Measurements from ENCODE around the gene RALGAPA1.

RALGAPA1 gene

DNA sequence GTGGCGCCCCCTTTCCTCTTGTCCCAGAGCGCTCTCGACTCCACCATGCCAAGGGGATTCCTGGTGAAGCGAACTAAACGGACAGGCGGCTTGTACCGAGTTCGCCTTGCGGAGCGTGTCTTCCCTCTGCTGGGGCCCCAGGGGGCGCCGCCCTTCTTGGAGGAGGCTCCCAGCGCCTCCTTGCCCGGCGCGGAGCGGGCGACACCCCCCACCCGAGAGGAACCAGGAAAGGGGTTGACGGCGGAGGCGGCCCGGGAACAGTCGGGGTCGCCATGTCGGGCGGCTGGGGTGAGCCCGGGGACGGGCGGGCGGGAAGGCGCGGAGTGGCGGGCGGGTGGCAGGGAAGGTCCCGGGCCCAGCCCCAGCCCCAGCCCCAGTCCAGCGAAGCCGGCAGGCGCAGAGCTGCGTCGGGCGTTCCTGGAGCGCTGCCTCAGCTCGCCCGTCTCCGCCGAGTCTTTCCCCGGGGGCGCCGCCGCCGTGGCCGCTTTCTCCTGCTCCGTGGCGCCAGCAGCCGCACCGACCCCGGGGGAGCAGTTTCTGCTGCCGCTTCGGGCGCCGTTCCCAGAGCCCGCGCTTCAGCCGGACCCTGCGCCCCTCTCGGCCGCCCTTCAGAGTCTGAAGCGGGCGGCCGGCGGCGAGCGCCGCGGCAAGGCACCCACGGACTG lies 274.8 kb downstream of the RALGAPA1 start:
- Mint-ChIP-seq H3K36me3 (ENCODE audit: low read depth) (no peaks in the 10 kb centered on the region), H3K27me3 (peaks cover 71% of the 10 kb centered on the region), H3K4me3 (peak overlapping the region; percentile 75), H3K4me1 (ENCODE audit: low read depth) (peaks cover 20% of the 10 kb centered on the region), H3K27ac (no peak overlapping the region), H3K9me3 (no peaks in the 10 kb centered on the region)
- intact Hi-C loops (cut with micrococcal nuclease): loop anchor here (5.0 kb wide), 1 partner anchor 153 kb away; no protein-coding TSS in a partner anchor

GRCh38 chr14:35533357-35534207 lies 275.5 kb downstream of the RALGAPA1 start, which contains the start of gene INSM2:
TSS of gene INSM2 (plus strand) at chr14:35534164. CDS start at chr14:35534253, 89 bp downstream.
- peak within 1 kb of the TSS; percentile 75 for H3K4me3 Mint-ChIP-seq
- H3K36me3 Mint-ChIP-seq (ENCODE audit: low read depth): no peaks in the 10 kb centered on the region
- no peak within 1 kb of the TSS for H3K27ac Mint-ChIP-seq
- H3K27me3 Mint-ChIP-seq: peaks cover 78% of the 10 kb centered on the region
- H3K9me3 Mint-ChIP-seq: no peaks in the 10 kb centered on the region
- peaks cover 20% of the 10 kb centered on the region for H3K4me1 Mint-ChIP-seq (ENCODE audit: low read depth)
- intact Hi-C loops (cut with micrococcal nuclease): loop anchor here (5.0 kb wide), 1 partner anchor 154 kb away; no protein-coding TSS in a partner anchor

DNA sequence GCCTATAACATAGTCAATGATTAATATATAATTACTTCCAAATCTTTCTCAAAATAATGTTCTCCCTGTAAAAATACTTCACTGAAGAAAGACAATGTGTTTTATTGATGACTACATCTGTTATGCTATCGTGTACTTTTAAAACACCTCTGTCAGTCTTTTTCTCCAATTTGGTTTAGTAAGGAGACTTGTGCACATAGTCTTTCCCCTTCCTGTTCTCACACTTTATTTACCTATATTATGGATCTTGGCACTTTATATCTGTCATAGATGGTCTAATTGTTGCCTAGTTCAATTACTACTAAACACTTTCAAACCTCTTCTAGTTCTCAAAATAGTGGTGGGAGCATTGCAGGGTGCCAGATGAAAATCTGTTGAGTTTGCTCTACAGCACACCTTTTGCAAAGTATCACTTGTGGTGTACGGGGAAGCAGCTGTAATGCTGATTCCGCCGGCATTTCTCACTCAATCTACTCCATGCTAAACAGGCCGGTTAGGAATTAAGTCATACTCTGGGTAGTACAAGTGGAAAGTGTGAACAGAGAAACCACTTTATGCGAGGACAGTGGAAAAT lies 276.2 kb downstream of the RALGAPA1 start:
- Mint-ChIP-seq H3K4me3 (peak overlapping the region; percentile 75), H3K9me3 (no peaks in the 10 kb centered on the region), H3K27ac (no peak overlapping the region), H3K36me3 (ENCODE audit: low read depth) (no peaks in the 10 kb centered on the region), H3K4me1 (ENCODE audit: low read depth) (peaks cover 20% of the 10 kb centered on the region), H3K27me3 (peaks cover 83% of the 10 kb centered on the region)
- intact Hi-C loops (cut with micrococcal nuclease): loop anchor here (5.0 kb wide), 1 partner anchor 154 kb away; no protein-coding TSS in a partner anchor

DNA sequence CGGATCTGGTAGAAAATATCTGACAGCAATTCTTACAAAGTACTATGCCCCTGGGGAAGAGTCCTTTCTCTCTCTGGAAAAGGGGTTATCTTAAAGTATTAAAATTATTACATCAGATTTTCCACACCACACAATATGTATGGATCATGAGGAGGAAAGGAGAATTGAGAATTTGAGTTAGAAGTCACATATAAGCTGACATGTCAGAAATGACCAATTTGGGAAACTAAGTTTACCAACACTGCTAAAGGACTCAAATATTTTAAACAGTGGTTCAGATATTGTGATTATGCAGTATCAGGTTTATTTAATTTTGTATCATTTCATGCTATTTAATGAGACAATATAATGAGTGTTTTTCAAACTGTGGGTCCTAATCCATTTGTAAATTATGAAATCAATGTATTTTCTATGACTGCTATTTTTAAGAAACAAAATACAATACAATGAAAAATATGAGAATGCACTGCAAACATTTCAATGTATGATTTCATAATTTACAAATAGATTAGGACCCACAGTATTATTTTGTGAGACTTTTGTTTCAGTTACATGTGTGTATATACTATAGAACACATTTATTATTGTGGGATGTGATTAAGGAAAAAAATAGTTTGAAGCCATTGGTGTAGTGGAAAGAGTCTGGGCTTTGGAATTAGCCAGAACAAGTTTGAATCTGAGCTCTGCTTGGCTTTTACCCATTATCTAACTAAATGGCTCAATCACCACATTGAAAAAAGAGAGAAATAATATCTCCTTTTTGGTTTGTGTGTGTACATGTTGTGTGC lies 276.9 kb downstream of the RALGAPA1 start:
- H3K27ac Mint-ChIP-seq: no peak overlapping the region
- peaks cover 20% of the 10 kb centered on the region for H3K4me1 Mint-ChIP-seq (ENCODE audit: low read depth)
- peaks cover 87% of the 10 kb centered on the region for H3K27me3 Mint-ChIP-seq
- no peaks in the 10 kb centered on the region for H3K36me3 Mint-ChIP-seq (ENCODE audit: low read depth)
- no peak overlapping the region for H3K4me3 Mint-ChIP-seq
- intact Hi-C loops (cut with micrococcal nuclease): loop anchor here (5.0 kb wide), 1 partner anchor 155 kb away; no protein-coding TSS in a partner anchor
- H3K9me3 Mint-ChIP-seq: no peaks in the 10 kb centered on the region

GRCh38 chr14:35526962-35527361 lies 282.1 kb downstream of the RALGAPA1 start:
- no peaks in the 10 kb centered on the region for H3K36me3 Mint-ChIP-seq (ENCODE audit: low read depth)
- no peaks in the 10 kb centered on the region for H3K9me3 Mint-ChIP-seq
- intact Hi-C loops (cut with micrococcal nuclease): no loop called here
- no peaks in the 10 kb centered on the region for H3K4me1 Mint-ChIP-seq (ENCODE audit: low read depth)
- H3K27me3 Mint-ChIP-seq: peaks cover 45% of the 10 kb centered on the region
- H3K4me3 Mint-ChIP-seq: no peak overlapping the region
- H3K27ac Mint-ChIP-seq: no peak overlapping the region

- Mint-ChIP-seq H3K27me3 (peaks cover 35% of the 10 kb centered on the region), H3K4me1 (ENCODE audit: low read depth) (no peaks in the 10 kb centered on the region), H3K27ac (no peak overlapping the region), H3K36me3 (ENCODE audit: low read depth) (no peaks in the 10 kb centered on the region), H3K4me3 (no peak overlapping the region), H3K9me3 (no peaks in the 10 kb centered on the region)
- intact Hi-C loops (cut with micrococcal nuclease): no loop called here
These were observed 283.4 kb downstream of the RALGAPA1 start for GRCh38 chr14:35525695-35526094.

GRCh38 chr14:35519986-35520385 lies 289.1 kb downstream of the RALGAPA1 start:
- Mint-ChIP-seq H3K9me3 (no peaks in the 10 kb centered on the region), H3K27ac (no peak overlapping the region), H3K4me1 (ENCODE audit: low read depth) (no peaks in the 10 kb centered on the region), H3K27me3 (peaks cover 3% of the 10 kb centered on the region), H3K36me3 (ENCODE audit: low read depth) (no peaks in the 10 kb centered on the region), H3K4me3 (no peak overlapping the region)
- intact Hi-C loops (cut with micrococcal nuclease): no loop called here

GRCh38 chr14:35515916-35516315 lies 293.2 kb downstream of the RALGAPA1 start:
- Mint-ChIP-seq H3K27ac (no peak overlapping the region), H3K4me3 (no peak overlapping the region)
- intact Hi-C loops (cut with micrococcal nuclease): no loop called here

DNA sequence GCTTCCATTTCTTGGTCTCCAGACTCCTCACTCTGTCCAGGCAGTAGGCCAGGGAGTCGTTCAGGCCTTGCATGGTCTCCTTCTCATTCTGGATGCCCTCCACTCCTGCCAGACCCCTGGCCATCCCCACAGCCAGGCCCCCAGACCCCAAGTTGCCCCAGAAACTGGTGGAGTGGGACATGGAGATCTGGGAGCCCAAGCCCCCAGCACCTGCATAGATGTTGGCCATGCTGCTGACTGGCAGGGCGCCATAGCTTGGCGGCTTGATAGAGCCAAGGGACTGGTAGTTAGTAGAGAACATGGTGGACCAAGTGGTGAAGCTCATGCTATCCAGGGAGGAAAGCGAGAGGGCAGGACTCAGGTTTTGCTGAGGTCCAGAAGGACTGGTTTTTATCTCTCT lies 296.3 kb downstream of the RALGAPA1 start:
- Mint-ChIP-seq H3K4me1 (ENCODE audit: low read depth) (no peaks in the 10 kb centered on the region), H3K27ac (no peak overlapping the region), H3K9me3 (no peaks in the 10 kb centered on the region), H3K36me3 (ENCODE audit: low read depth) (no peaks in the 10 kb centered on the region), H3K4me3 (no peak overlapping the region), H3K27me3 (no peaks in the 10 kb centered on the region)
- intact Hi-C loops (cut with micrococcal nuclease): no loop called here

More at GRCh38 chr14:35515916-35516315, 293.2 kb downstream of the RALGAPA1 start:
- Mint-ChIP-seq H3K9me3 (no peaks in the 10 kb centered on the region), H3K36me3 (ENCODE audit: low read depth) (no peaks in the 10 kb centered on the region), H3K4me1 (ENCODE audit: low read depth) (no peaks in the 10 kb centered on the region), H3K27me3 (peaks cover 3% of the 10 kb centered on the region)

DNA sequence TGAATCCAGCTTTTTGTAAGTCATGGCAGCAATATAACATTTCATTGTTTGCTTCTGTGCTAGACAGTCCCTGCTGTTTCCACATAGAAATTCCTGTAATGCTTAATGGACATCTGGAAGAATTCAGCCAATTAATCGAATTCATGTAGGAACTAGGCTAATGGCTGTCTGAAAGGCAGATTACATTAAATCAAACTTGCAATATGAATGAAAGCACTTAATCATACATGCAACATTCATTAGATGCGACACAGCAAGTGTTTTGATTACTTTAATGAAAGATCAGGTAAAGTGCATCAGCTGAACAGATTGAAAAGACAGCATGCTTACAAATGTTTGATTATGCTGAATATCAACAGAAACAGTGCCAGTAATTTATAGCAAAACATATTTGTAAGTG lies 299.2 kb downstream of the RALGAPA1 start:
- Mint-ChIP-seq H3K27me3 (no peaks in the 10 kb centered on the region), H3K4me1 (ENCODE audit: low read depth) (no peaks in the 10 kb centered on the region), H3K4me3 (no peak overlapping the region)

GRCh38 chr14:35506927-35507326 lies 302.2 kb downstream of the RALGAPA1 start:
- no peak overlapping the region for H3K27ac Mint-ChIP-seq
- peaks cover 2% of the 10 kb centered on the region for H3K27me3 Mint-ChIP-seq
- H3K4me1 Mint-ChIP-seq (ENCODE audit: low read depth): no peaks in the 10 kb centered on the region
- no peaks in the 10 kb centered on the region for H3K9me3 Mint-ChIP-seq
- H3K4me3 Mint-ChIP-seq: no peak overlapping the region
- intact Hi-C loops (cut with micrococcal nuclease): no loop called here
- no peaks in the 10 kb centered on the region for H3K36me3 Mint-ChIP-seq (ENCODE audit: low read depth)

More for the DNA sequence above, 299.2 kb downstream of the RALGAPA1 start:
- intact Hi-C loops (cut with micrococcal nuclease): no loop called here
- Mint-ChIP-seq H3K27ac (no peak overlapping the region), H3K36me3 (ENCODE audit: low read depth) (no peaks in the 10 kb centered on the region), H3K9me3 (no peaks in the 10 kb centered on the region)

- Mint-ChIP-seq H3K27me3 (peaks cover 2% of the 10 kb centered on the region), H3K36me3 (ENCODE audit: low read depth) (no peaks in the 10 kb centered on the region), H3K9me3 (no peaks in the 10 kb centered on the region), H3K4me1 (ENCODE audit: low read depth) (no peaks in the 10 kb centered on the region), H3K27ac (no peak overlapping the region), H3K4me3 (no peak overlapping the region)
- intact Hi-C loops (cut with micrococcal nuclease): no loop called here
These were observed 302.6 kb downstream of the RALGAPA1 start for GRCh38 chr14:35506461-35506860.

DNA sequence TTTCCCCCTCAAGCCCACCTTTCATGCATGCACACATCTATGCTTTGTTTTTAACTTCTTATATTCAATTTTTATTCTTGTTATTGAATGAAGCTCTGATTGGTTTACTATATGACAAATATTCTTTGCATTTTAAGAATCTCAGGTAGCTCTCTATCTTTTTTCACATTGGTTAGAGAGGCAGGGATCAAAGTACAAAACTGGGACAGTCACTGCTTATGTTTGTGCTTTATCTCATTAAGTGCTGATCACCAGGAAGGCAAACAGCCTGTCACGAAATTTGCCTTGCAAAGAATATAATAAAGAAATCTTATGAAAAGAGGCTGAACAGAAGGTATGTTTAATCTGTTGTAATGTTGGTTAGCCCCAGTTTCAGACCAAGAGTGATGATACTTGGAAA lies 304.8 kb downstream of the RALGAPA1 start:
- Mint-ChIP-seq H3K4me1 (ENCODE audit: low read depth) (no peaks in the 10 kb centered on the region), H3K36me3 (ENCODE audit: low read depth) (no peaks in the 10 kb centered on the region), H3K27me3 (peaks cover 2% of the 10 kb centered on the region), H3K4me3 (no peak overlapping the region), H3K9me3 (no peaks in the 10 kb centered on the region), H3K27ac (no peak overlapping the region)
- intact Hi-C loops (cut with micrococcal nuclease): no loop called here

Data from dendritic cell treated with granulocyte-macrophage colony-stimulating factor and Interleukin-4, amounts not matched to agents 40 ng/mL and 50 ng/mL, for 4 days (primary cell).